PFSK-1 (cell line): ENCODE data around the gene BANF2.
A peak's percentile ranks its signal among the peaks of the same experiment; 100 is the strongest.

Experiments
- FOXP2 ChIP-seq: optimal IDR thresholded peaks from 2 replicates; pipeline ENCODE3; 2011; ENCODE audit warnings: borderline replicate concordance, control low read depth, inconsistent platforms; ENCODE audit not compliant: insufficient read depth; ENCODE audit errors: extremely low read length, extremely low read depth
- POLR2AphosphoS5 ChIP-seq: IDR thresholded peaks from 2 replicates; pipeline ENCODE4 v1.6.1; 2012; ENCODE audit warnings: low read depth, mild to moderate bottlenecking, control low read depth, low read length, moderate library complexity
- REST ChIP-seq, 2 experiments: IDR thresholded peaks; 2 replicates each; pipeline versions ENCODE4 v1.6.1 to v1.8.0; 2011 to 2012; ENCODE audit warnings: low read depth in 2 of 2, low read length in 2 of 2, control low read depth in 1 of 2, inconsistent platforms in 1 of 2, mild to moderate bottlenecking in 1 of 2, moderate library complexity in 1 of 2; ENCODE audit not compliant: insufficient read depth in 1 of 2
- SIN3A ChIP-seq: IDR thresholded peaks from 2 replicates; pipeline ENCODE4 v1.6.1; 2012; ENCODE audit warnings: mild to moderate bottlenecking, low read length, moderate library complexity, borderline replicate concordance; ENCODE audit not compliant: insufficient read depth
- TAF1 ChIP-seq: IDR thresholded peaks from 2 replicates; pipeline ENCODE4 v1.6.1; 2012; ENCODE audit warnings: low read length, control low read depth, borderline replicate concordance; ENCODE audit not compliant: insufficient read depth

BANF2 gene

GRCh38 chr20:17678295-17678694 lies 21.5 kb upstream of the BANF2 start:
- TF ChIP-seq SIN3A (no peak), POLR2AphosphoS5 (no peak; the same call in 1 of the 2 replicates), TAF1 (no peak), FOXP2 (no peak), REST (IDR thresholded peaks at IDR 0.05; ENCODE audit: insufficient read depth in 1 of 2, low read depth in 2 of 2, low read length in 2 of 2) (no peak)

- TF ChIP-seq REST (IDR thresholded peaks at IDR 0.05; ENCODE audit: insufficient read depth in 1 of 2, low read depth in 2 of 2, low read length in 2 of 2) (no peak), SIN3A (no peak), FOXP2 (no peak), POLR2AphosphoS5 (no peak), TAF1 (no peak)
These were observed 20.9 kb upstream of the BANF2 start for GRCh38 chr20:17678886-17679285.

GRCh38 chr20:17679941-17680835 lies 19.6 kb upstream of the BANF2 start:
- TF ChIP-seq SIN3A (no peak), TAF1 (no peak), POLR2AphosphoS5 (no peak), FOXP2 (no peak), REST (IDR thresholded peaks at IDR 0.05; ENCODE audit: insufficient read depth in 1 of 2, low read depth in 2 of 2, low read length in 2 of 2) (no peak)

GRCh38 chr20:17680836-17681725 lies 18.7 kb upstream of the BANF2 start:
- TF ChIP-seq POLR2AphosphoS5 = no peak
- TF ChIP-seq FOXP2 = peak; percentile 11
- TF ChIP-seq TAF1 = no peak

- TF ChIP-seq REST (IDR thresholded peaks at IDR 0.05; ENCODE audit: insufficient read depth in 1 of 2, low read depth in 2 of 2, low read length in 2 of 2) (no peak), POLR2AphosphoS5 (no peak), TAF1 (no peak), FOXP2 (no peak), SIN3A (no peak)
These were observed 18.1 kb upstream of the BANF2 start for GRCh38 chr20:17681726-17682102.
